T-cell (primary cell): Measurements from ENCODE around the gene BAIAP2L2. TPM values are rescaled to one million over a fixed set of nuclear protein-coding genes. Genes with fewer than 3 reads are reported as not detected.

Source experiments
- ATAC-seq, 4 experiments: fragments of 200-7000 bp in 3 of 4; fragments of 150-1000 bp in 1 of 4; cut with Tn5 transposase; replicated peaks in 1 of 4; 1 replicate in 3 of 4; 2 replicates in 1 of 4; pipeline ENCODE4 v1.10.0; 2021; ENCODE audit warnings: moderate library complexity in 3 of 4, mild to moderate bottlenecking in 2 of 4, moderate number of reproducible peaks in 1 of 4
- CTCF ChIA-PET, 2 donors: fragments of 300-600 bp; sonication (Branson Sonifier 250); formaldehyde crosslinking; loops; one replicate each; lab custom pipeline; 2022; ENCODE audit warnings: antibody characterized with exemption in 2 of 2; lab: Charles Lee
- POLR2A ChIA-PET, 2 donors: fragments of 300-600 bp; sonication (Branson Sonifier 250); formaldehyde crosslinking; loops; one replicate each; lab custom pipeline; 2022; ENCODE audit warnings: antibody characterized with exemption in 2 of 2; lab: Charles Lee
- DNase-seq, 35 experiments: peaks; one replicate each; pipeline versions ENCODE4 v3.0.0 to v3.0.0-alpha.2; 2013 to 2023
- H3K27ac ChIP-seq: one replicate; pipeline ENCODE4 v1.5.1; 2013; ENCODE audit warnings: low read length
- H3K27me3 ChIP-seq, 2 experiments: replicated peaks in 1 of 2; 1 replicate in 1 of 2; 2 replicates in 1 of 2; pipeline versions ENCODE4 v1.6.1 to v1.7.0; 2013; ENCODE audit warnings: low read length in 1 of 2, mixed read lengths in 1 of 2; ENCODE audit not compliant: control insufficient read depth in 2 of 2, insufficient read depth in 2 of 2; ENCODE audit errors: extremely low read depth in 1 of 2
- H3K36me3 ChIP-seq, 2 donors: 1 replicate in 1 of 2; 2 replicates in 1 of 2; pipeline versions ENCODE4 v1.6.1 to v1.7.0; 2013; ENCODE audit warnings: low read length in 1 of 2; ENCODE audit not compliant: control insufficient read depth in 2 of 2, insufficient read depth in 1 of 2; ENCODE audit errors: extremely low read depth in 1 of 2
- H3K4me1 ChIP-seq, 2 experiments: 1 replicate in 1 of 2; 2 replicates in 1 of 2; pipeline versions ENCODE4 v1.6.1 to v1.7.0; 2013; ENCODE audit warnings: low read length in 2 of 2, mixed read lengths in 1 of 2; ENCODE audit not compliant: insufficient read depth in 2 of 2, control insufficient read depth in 1 of 2; ENCODE audit errors: extremely low read depth in 1 of 2
- H3K4me3 ChIP-seq, 2 donors: 1 replicate in 1 of 2; 2 replicates in 1 of 2; pipeline versions ENCODE4 v1.5.1 to v1.7.0; 2013; ENCODE audit warnings: mild to moderate bottlenecking in 2 of 2, low read length in 1 of 2, moderate library complexity in 1 of 2; ENCODE audit not compliant: control insufficient read depth in 1 of 2; ENCODE audit errors: extremely low read depth in 1 of 2
- H3K9me3 ChIP-seq: 2 replicates; pipeline ENCODE4 v1.7.0; 2013
- H3K27ac Mint-ChIP-seq, 2 donors: one replicate each; pipeline ENCODE4 v1.8.0; 2020 to 2021; ENCODE audit warnings: mild to moderate bottlenecking in 2 of 2, mixed read lengths in 2 of 2
- H3K27me3 Mint-ChIP-seq, 2 donors: one replicate each; pipeline ENCODE4 v1.8.0; 2021 to 2022; ENCODE audit warnings: mixed read lengths in 2 of 2
- H3K36me3 Mint-ChIP-seq: one replicate; pipeline ENCODE4 v1.8.0; 2021; ENCODE audit warnings: mixed read lengths
- H3K4me1 Mint-ChIP-seq, 3 donors: one replicate each; pipeline ENCODE4 v1.8.0; 2020 to 2022; ENCODE audit warnings: mixed read lengths in 3 of 3, mild to moderate bottlenecking in 1 of 3
- H3K4me3 Mint-ChIP-seq, 3 donors: one replicate each; pipeline ENCODE4 v1.8.0; 2020 to 2022; ENCODE audit warnings: mild to moderate bottlenecking in 3 of 3, mixed read lengths in 3 of 3, moderate library complexity in 3 of 3
- H3K9me3 Mint-ChIP-seq, 3 donors: one replicate each; pipeline ENCODE4 v1.8.0; 2020 to 2022; ENCODE audit warnings: mixed read lengths in 3 of 3
- WGBS: methylation state at CpG from one replicate; pipeline ENCODE4 v1.1.5; 2013; ENCODE audit warnings: missing lambda C conversion rate; ENCODE audit not compliant: insufficient coverage; 5-methylcytosine and 5-hydroxymethylcytosine counted together
- total RNA-seq, 35 experiments: library from RNA in 6 of 35; stranded (reverse) in 6 of 35; fragments of 120-200 nt in 1 of 35; gene quantifications; one replicate each; pipeline versions ENCODE4 v1.2.1 to v1.2.4 and lab custom pipeline; 2013 to 2026

Gene BAIAP2L2
- total RNA-seq, 5 donors from 2014 or later (not counting 1 experiment from before 2014, with no cell fraction given), result 1.3 to 4.4 (median 3.2) TPM

DNA sequence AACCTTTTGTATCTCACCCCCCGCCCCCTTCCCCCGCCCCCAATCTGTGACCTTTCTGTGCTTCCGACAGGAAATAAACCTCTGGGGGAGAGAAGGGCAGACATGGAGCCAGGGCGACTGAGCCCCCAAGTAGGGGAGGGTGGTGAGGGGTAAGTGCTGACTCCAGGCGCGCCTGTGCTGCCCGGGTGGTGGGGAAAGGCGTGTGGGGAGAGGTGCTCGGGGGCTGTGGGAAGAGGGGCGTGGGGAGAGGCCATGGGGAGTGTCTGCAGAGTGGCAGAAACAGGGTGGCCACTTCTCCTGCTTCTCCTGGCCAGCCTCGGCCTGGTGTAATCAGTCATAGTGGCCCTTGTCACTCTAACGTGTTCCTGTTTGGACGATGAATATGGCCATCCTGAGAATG lies 34.5 kb downstream of the BAIAP2L2 start:
- ATAC-seq, result no peak
- Histone ChIP-seq H3K9me3 (no peaks in the 10 kb centered on the region), H3K27me3 (peaks cover 0 to 21% of the 10 kb centered on the region in 2 experiments), H3K27ac (no peak overlapping the region), H3K4me1 (peaks cover 0 to 4% of the 10 kb centered on the region in 2 experiments), H3K36me3 (peaks cover 7 to 24% of the 10 kb centered on the region in 2 donors), H3K4me3 (no peak overlapping the region)
- Mint-ChIP-seq H3K4me1 (peaks cover 0 to 3% (median 0%) of the 10 kb centered on the region in 3 donors), H3K4me3 (no peak overlapping the region), H3K9me3 (no peaks in the 10 kb centered on the region), H3K36me3 (peaks cover 23% of the 10 kb centered on the region), H3K27me3 (peaks cover 9 to 12% of the 10 kb centered on the region in 2 donors), H3K27ac (no peak overlapping the region)
- WGBS, result 91% methylated on average over 8 of the region's 13 CpGs
- DNase-seq, result no peak
- ChIA-PET CTCF (no interaction called here), POLR2A (no interaction called here)

DNA sequence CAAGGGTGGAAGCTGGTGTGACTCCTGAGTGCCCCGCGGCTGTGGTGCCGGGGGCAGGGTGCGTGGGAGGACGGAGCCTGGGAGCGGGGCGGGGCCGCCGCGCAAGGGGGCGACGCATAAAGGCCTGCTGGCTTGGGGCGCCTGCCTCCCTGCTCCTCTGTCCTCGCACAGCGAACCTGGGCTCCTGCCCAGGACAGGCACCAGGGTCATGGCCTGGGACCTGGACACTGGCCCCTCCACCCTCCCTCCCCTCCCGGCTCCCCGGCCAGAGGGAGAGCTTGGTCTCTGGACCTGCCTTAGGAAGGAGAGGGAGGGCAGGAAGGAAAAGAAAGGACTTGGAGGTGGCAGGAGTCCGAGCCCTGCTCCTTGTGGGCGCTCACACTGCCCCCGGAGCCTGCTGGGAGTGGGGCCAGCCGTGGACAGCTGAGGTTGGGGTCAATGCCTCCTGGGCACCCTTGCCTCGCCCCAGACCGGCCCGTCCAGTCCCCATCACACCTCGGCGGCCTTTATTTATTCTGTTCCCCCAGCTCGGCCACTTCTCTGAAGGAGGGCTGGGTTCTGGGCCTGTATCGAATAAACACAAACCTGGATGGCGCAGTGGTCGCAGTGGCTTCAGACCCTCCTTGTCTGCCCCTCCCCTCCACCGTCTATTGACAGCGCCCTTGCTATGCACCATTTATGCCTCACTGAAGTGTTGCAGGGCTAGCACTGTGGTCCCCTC lies 35.2 kb downstream of the BAIAP2L2 start:
- Histone ChIP-seq H3K27me3 (peaks cover 0 to 16% of the 10 kb centered on the region in 2 experiments), H3K4me1 (no peaks in the 10 kb centered on the region), H3K4me3 (no peak overlapping the region), H3K27ac (no peak overlapping the region), H3K9me3 (no peaks in the 10 kb centered on the region), H3K36me3 (peaks cover 7 to 24% of the 10 kb centered on the region in 2 donors)
- peaks cover 0 to 3% (median 0%) of the 10 kb centered on the region in 3 donors for H3K4me1 Mint-ChIP-seq
- ChIA-PET POLR2A (interaction anchor here in 1 of 2 donors (0.6 kb wide), 1 partner anchor 70 kb away, joined by 3 read pairs; no protein-coding TSS in a partner anchor), CTCF (no interaction called here)
- no peak overlapping the region for H3K27ac Mint-ChIP-seq
- H3K27me3 Mint-ChIP-seq, result peaks cover 8 to 11% of the 10 kb centered on the region in 2 donors
- no peak for DNase-seq
- no peak overlapping the region for H3K4me3 Mint-ChIP-seq
- H3K36me3 Mint-ChIP-seq, result peaks cover 28% of the 10 kb centered on the region
- WGBS, result 96% methylated on average over 29 of the region's 32 CpGs
- no peaks in the 10 kb centered on the region for H3K9me3 Mint-ChIP-seq
- ATAC-seq, result no peak

DNA sequence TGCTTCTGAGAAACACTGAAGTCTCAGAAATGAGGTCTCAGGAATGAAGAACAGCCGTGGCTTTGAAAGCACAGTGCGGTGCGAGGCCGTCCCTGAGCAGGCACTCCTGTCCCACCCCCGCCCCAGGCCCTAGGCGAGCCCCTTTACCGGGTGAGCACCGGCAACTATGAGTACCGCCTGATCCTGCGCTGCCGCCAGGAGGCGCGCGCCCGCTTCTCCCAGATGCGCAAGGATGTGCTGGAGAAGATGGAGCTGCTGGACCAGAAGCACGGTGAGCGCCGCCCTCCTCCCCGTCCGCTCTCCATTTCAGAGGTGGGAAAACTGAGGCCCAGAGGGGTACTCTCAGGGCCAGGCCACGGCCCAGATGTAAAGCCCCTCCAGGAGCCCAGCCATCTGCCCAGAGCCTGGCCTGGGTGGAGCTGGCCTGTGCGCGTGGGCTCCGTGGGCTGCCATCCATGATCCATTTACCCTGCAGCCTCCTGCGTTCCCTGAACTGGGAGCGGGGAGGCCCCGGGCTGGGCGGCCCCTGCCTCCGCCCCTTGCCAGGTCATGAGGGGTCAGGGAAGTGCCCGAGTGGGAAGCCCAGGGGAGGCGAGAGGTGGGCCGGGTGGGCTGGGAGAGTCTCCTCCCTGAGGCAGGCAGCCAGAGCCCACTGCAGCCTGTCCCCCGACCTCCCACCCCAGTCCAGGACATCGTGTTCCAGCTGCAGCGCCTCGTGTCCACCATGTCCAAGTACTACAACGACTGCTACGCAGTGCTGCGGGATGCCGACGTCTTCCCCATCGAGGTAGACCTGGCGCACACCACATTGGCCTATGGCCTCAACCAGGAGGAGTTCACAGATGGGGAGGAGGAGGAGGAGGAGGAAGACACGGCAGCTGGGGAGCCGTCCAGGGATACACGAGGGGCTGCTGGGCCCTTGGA lies 36.0 kb downstream of the BAIAP2L2 start:
- H3K4me1 Mint-ChIP-seq, result no peaks in the 10 kb centered on the region
- CTCF ChIA-PET, result no interaction called here
- H3K36me3 Mint-ChIP-seq, result peaks cover 34% of the 10 kb centered on the region
- DNase-seq, result no peak
- H3K9me3 Mint-ChIP-seq, result no peaks in the 10 kb centered on the region
- 93% methylated on average over 39 of the region's 47 CpGs for WGBS
- POLR2A ChIA-PET, result no interaction called here
- peaks cover under 1 to 3% of the 10 kb centered on the region in 2 donors for H3K27me3 Mint-ChIP-seq
- no peak for ATAC-seq
- Histone ChIP-seq H3K9me3 (no peaks in the 10 kb centered on the region), H3K4me1 (no peaks in the 10 kb centered on the region), H3K27me3 (peaks cover 0 to 8% of the 10 kb centered on the region in 2 experiments), H3K27ac (no peak overlapping the region), H3K36me3 (peaks cover 7 to 28% of the 10 kb centered on the region in 2 donors), H3K4me3 (no peak overlapping the region)
- H3K4me3 Mint-ChIP-seq, result no peak overlapping the region
- no peak overlapping the region for H3K27ac Mint-ChIP-seq

DNA sequence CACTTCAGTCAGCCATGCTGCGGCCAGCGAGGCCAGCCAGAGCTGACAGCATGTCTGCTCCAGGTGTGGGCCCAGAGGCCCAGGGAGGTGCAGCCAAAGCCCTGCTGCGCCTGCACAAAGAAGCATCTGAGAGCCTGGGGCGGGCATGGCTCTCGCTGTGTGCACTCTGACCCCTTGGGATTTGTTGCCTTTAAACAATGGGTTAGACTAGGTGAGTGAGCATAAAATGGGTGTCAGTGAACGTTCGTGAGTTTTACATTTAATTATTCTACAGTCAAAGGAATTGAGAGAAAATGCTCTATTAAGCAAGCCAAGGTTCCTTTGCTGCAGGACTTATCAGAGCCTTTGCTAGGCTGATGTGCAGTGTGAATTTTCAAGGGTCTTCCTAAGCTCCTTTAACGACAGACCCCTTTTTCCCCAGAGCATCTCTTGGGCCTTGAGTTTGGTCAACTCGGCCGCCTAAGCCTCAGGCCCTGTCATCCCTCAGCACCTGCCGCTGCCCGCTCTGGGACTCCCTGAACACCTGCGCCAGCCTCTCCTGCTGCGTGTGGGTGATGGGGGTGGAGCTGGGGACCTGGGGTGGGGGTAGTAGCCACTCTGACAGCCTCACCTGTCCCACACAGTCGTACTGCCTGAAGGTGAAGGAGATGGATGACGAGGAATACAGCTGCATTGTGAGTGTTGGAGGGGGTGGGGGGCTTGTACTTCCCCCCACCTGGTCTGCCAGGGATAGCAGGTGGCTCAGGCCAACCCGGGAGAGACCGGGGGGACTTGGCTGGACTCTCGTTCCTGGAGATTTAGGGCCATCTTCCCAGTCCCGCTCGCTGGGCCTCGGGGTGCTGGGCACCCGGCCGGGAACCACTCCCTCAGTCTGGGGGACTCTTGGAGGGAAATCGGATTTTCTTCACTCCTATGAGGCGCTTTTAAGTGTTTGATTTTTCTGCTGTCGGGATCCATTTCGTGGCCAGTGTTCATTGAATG lies 37.0 kb downstream of the BAIAP2L2 start:
- DNase-seq, result no peak
- Mint-ChIP-seq H3K9me3 (no peaks in the 10 kb centered on the region), H3K4me3 (no peak overlapping the region), H3K27ac (no peak overlapping the region), H3K4me1 (no peaks in the 10 kb centered on the region), H3K27me3 (no peaks in the 10 kb centered on the region), H3K36me3 (peaks cover 34% of the 10 kb centered on the region)
- CTCF ChIA-PET, result no interaction called here
- Histone ChIP-seq H3K36me3 (peaks cover 10 to 31% of the 10 kb centered on the region in 2 donors), H3K4me3 (no peak overlapping the region), H3K4me1 (no peaks in the 10 kb centered on the region), H3K27me3 (peaks cover 0 to 7% of the 10 kb centered on the region in 2 experiments), H3K9me3 (no peaks in the 10 kb centered on the region), H3K27ac (no peak overlapping the region)
- POLR2A ChIA-PET, result no interaction called here
- WGBS, result 95% methylated on average over 15 of the region's 28 CpGs
- ATAC-seq, result no peak

DNA sequence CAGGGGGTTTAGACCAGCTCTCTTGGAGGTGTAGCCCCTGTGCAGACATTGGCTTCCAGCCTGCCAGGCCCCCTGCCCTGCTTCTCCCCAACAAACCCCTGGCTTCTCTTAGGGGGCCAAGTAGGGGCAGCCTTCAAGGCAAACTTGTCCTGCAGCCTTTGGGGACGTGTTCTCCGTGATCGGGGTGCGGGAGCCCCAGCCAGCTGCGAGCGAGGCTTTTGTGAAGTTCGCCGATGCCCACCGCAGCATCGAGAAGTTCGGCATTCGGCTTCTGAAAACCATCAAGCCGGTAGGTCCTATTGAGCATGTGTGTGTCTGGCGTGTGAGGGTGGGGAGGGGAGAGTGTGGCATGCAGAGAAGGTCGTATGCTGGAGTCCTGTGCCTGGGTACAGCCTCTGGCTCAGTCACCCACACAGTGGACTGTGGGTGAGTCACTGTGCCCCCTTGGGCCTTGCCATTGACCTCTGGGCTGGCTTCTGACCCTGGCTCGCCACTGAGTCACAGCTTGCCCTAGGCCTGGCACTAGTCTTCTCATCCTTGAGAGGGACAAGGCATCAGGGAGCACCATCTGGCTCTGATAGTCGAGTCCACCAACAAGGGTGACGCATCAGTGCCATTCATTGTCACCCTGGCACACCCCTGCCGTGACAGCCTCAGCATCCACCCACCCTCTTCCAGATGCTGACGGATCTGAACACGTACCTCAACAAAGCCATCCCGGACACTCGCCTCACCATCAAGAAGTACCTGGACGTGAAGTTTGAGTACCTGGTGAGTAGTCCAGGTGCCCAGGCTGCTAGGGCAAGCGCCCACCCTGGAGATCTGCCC lies 37.9 kb downstream of the BAIAP2L2 start:
- WGBS, result 91% methylated on average over 25 of the region's 25 CpGs
- CTCF ChIA-PET, result no interaction called here

More for the DNA sequence above, 37.9 kb downstream of the BAIAP2L2 start:
- no peaks in the 10 kb centered on the region for H3K9me3 ChIP-seq
- H3K4me3 Mint-ChIP-seq, result no peak overlapping the region
- no peak overlapping the region for H3K27ac ChIP-seq
- no peak overlapping the region for H3K27ac Mint-ChIP-seq
- no peaks in the 10 kb centered on the region for H3K9me3 Mint-ChIP-seq
- no peaks in the 10 kb centered on the region for H3K4me1 Mint-ChIP-seq
- peaks cover 0 to 2% of the 10 kb centered on the region in 2 experiments for H3K27me3 ChIP-seq
- H3K27me3 Mint-ChIP-seq, result no peaks in the 10 kb centered on the region
- peaks cover 39% of the 10 kb centered on the region for H3K36me3 Mint-ChIP-seq
- peaks cover 10 to 38% of the 10 kb centered on the region in 2 donors for H3K36me3 ChIP-seq
- DNase-seq (no peak), ATAC-seq (no peak)
- POLR2A ChIA-PET, result no interaction called here
- H3K4me3 ChIP-seq, result no peak overlapping the region
- H3K4me1 ChIP-seq, result no peaks in the 10 kb centered on the region
